BE2C (cell line): ENCODE measurements around the gene SLC45A2.

Experiments used
- DNase-seq: peaks from one replicate; pipeline ENCODE4 v3.0.0-alpha.2; 2020
- H3K27me3 ChIP-seq: fragments of 250-450 bp; sonication (Bioruptor Pico); 2 replicates; pipeline ENCODE4 v1.5.1; 2020; ENCODE audit warnings: mild to moderate bottlenecking
- H3K36me3 ChIP-seq: fragments of 250-450 bp; sonication (Bioruptor Pico); 2 replicates; pipeline ENCODE4 v1.5.1; 2020; ENCODE audit warnings: mild to moderate bottlenecking
- H3K4me1 ChIP-seq: fragments of 250-450 bp; sonication (Bioruptor Pico); 2 replicates; pipeline ENCODE4 v1.5.1; 2020
- H3K4me3 ChIP-seq: 2 replicates; pipeline ENCODE4 v1.5.1; 2011; ENCODE audit warnings: low read depth, low read length
- H3K9me3 ChIP-seq: fragments of 250-450 bp; sonication (Bioruptor Pico); 2 replicates; pipeline ENCODE4 v1.5.1; 2020
- CTCF ChIP-seq: IDR thresholded peaks from 2 replicates; pipeline ENCODE4 v1.5.1; 2012; ENCODE audit warnings: mild to moderate bottlenecking, low read depth, low read length

SLC45A2 gene

GRCh38 chr5:33938507-33938796 lies 46.0 kb downstream of the SLC45A2 start:
- no peak for DNase-seq
- Histone ChIP-seq H3K27me3 (peaks cover 71% of the 10 kb centered on the region), H3K9me3 (no peaks in the 10 kb centered on the region), H3K36me3 (no peaks in the 10 kb centered on the region), H3K4me1 (no peaks in the 10 kb centered on the region), H3K4me3 (no peak overlapping the region)
- no peak for TF ChIP-seq CTCF

GRCh38 chr5:33937707-33938506 lies 46.6 kb downstream of the SLC45A2 start:
- peaks cover 65% of the 10 kb centered on the region for H3K27me3 ChIP-seq
- H3K4me3 ChIP-seq, result no peak overlapping the region
- no peaks in the 10 kb centered on the region for H3K36me3 ChIP-seq
- DNase-seq, result no peak
- H3K9me3 ChIP-seq, result no peaks in the 10 kb centered on the region
- H3K4me1 ChIP-seq, result no peaks in the 10 kb centered on the region
- no peak for TF ChIP-seq CTCF

GRCh38 chr5:33937017-33937706 lies 47.3 kb downstream of the SLC45A2 start:
- no peak overlapping the region for H3K4me3 ChIP-seq
- H3K9me3 ChIP-seq, result no peaks in the 10 kb centered on the region
- no peaks in the 10 kb centered on the region for H3K4me1 ChIP-seq
- DNase-seq, result no peak
- no peaks in the 10 kb centered on the region for H3K36me3 ChIP-seq
- TF ChIP-seq CTCF, result no peak
- peaks cover 65% of the 10 kb centered on the region for H3K27me3 ChIP-seq

- no peak for DNase-seq
- no peak for TF ChIP-seq CTCF
- Histone ChIP-seq H3K36me3 (no peaks in the 10 kb centered on the region), H3K27me3 (peaks cover 65% of the 10 kb centered on the region), H3K4me3 (no peak within 1 kb of the TSS), H3K4me1 (no peaks in the 10 kb centered on the region), H3K9me3 (no peaks in the 10 kb centered on the region)
Observed at GRCh38 chr5:33936381-33937016, 48.0 kb downstream of the SLC45A2 start, which contains the start of gene RXFP3. Gene RXFP3 (plus strand): TSS chr5:33936386. CDS start chr5:33936741, 355 bp downstream.

- TF ChIP-seq CTCF, result peak; percentile 18; the same call in 1 of the 2 replicates
- Histone ChIP-seq H3K27me3 (peaks cover 65% of the 10 kb centered on the region), H3K4me1 (no peaks in the 10 kb centered on the region), H3K4me3 (no peak overlapping the region), H3K36me3 (no peaks in the 10 kb centered on the region), H3K9me3 (no peaks in the 10 kb centered on the region)
- DNase-seq, result peak; percentile 48
Observed at GRCh38 chr5:33936004-33936380, 48.5 kb downstream of the SLC45A2 start.
